Suppressor macrophage treated with lipopolysaccharide for 1 hour (primary cell): Measurements from ENCODE around the gene PTTG2.
"Not testable (repeated sequence)": the region's sequence is repeated elsewhere in the genome, so short reads cannot be mapped to it uniquely, and the experiment has no call there.

Experiments
- DNase-seq, 3 donors: peaks; one replicate each; pipeline ENCODE4 v3.0.0-alpha.2; 2020 to 2022

PTTG2 gene

DNA sequence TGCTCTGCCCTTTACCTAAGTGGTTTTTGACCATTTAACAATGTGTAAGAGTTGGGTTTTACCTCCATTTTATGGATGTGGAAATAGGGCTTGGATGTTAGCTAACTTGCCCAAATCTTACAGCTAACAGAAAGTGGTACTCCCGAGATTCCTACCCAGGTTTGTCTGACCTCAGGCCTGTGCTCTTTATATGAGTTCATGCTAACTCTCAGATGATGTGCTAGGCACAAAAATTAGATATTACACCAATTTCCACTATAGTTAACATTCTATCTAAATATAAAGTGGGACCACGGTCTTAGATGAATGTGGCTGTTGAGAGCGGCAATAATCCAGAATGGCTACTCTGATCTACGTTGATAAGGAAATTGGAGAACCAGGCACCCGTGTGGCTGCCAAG is at the start of gene PTTG2:
Gene PTTG2 (plus strand): TSS at position 301 of the 400 bp plus-strand sequence. CDS start 37 bp downstream, at position 338.
- DNase-seq: no peak

DNA sequence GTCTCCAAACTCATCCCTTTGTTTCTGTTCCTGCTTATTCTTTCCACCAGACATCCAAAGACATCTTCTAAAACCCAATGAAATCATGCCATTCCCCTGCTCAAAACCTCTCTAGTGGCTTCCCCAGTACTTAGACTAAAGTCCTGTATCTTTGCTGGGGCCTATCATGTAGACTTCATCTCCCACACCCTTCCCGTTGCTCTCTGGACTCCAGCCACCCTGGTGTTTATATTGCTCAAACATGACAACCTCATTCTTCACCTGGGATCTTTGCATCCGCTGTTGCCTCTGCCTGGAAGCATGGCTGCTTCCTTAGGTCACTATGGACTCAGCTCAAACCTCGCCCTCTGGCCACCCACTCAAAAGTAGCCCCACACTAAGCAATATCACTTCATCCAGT is 45.7 kb upstream of the PTTG2 start:
- no peak for DNase-seq

- DNase-seq: no peak
Measured at GRCh38 chr4:37917388-37917787, 42.8 kb upstream of the PTTG2 start.

- DNase-seq: no peak
Measured at GRCh38 chr4:37918653-37919052, 41.5 kb upstream of the PTTG2 start.

DNA sequence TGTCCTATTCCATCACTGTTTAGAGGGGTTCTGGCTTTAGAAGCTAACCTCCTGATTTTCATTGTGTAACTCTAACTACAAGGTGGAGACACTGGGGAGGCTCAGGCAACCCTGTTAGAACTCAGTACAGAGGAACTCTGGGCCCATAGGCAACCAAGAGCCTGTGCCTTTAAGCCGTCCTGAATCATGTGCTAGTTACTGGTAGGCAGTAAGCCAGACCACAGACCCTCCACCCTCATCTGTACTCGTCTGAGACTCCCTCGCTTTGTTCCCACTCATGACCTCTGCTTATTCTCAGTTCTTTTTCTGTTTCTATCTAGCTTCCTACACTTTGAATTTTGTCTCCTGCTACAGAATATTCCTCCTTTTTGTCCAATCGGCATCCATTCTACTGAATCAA is 37.9 kb upstream of the PTTG2 start:
- peak; percentile 40 to 49 (median 42) for DNase-seq

DNA sequence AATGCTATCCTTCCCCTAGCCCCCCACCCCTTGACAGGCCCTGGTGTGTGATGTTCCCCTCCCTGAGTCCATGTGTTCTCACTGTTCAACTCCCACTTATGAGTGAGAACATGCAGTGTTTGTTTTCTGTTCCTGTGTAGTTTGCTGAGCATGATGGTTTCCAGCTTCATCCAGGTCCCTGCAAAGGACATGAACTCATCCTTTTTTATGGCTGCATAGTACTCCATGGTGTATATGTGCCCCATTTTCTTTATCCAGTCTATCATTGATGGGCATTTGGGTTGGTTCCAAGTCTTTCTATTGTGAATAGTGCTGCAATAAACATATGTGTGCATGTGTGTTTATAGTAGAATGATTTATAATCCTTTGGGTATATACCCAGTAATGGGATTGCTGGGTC is 37.1 kb upstream of the PTTG2 start:
- DNase-seq: not testable (repeated sequence)

GRCh38 chr4:37924946-37925345 is 35.3 kb upstream of the PTTG2 start:
- no peak for DNase-seq

DNA sequence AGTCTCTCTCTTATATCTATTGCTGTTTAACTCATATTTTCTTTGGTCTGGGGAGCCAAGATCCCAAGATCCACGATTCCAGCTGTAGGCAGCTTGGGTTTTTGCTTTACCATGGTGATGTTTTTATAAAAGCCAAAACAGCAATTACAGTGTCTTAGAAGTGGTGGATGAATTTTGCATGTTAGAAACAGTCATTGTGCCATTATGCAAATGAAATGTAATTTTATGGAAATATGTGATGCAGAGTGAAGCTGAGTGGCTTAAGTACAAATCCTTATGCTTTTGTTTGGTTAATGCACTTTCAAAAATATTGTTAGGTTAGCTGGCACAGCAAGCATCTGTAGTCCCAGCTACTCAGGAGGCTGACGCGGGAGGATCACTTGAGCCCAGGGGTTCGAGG is 32.8 kb upstream of the PTTG2 start:
- no peak for DNase-seq

DNA sequence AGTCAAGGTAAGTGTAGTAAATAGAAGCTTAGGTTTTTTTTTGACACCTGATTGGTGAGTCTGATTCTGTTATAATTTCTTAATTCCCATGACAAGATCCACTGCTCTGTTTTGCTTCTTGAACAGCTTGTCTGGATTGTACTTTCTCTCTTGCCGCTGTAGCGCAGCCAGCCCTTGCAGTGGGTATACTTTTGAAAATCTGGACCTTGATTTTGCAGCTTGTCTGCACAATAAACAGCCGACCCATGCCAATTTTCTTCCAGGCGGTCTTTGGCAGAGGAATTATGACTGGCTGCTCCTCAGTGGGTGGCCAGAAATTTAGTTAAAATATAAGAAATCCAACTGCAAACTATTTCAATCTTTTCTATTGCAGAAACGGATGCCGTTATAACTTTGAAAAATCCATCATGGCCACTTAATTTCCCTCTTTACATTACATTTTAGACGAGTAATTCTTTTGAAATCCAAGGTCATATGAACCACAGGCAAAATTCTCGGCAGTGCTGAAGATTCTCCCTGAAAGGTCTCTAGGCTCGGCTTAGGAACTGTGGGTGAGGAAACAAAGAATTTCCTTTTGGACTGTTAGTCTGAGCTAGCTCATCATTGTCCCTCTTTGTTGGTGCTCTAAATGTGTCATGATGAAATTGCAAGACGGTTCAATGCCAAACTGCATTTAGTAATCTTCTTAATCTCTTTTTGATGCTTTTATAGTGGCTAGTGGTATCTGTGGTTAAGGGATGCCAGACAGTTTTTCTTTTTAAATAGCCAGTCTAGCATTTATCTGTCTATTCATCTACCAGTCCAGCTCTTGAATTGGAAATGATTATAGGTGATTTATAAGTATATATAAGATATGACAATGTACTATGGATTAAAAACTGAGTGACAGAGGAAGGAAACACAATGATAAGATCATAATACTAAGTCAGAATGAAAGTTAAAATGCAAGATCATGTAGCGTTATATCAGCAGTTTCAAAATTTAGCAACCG is 31.5 kb upstream of the PTTG2 start:
- no peak for DNase-seq

GRCh38 chr4:37934096-37934495 is 26.1 kb upstream of the PTTG2 start:
- DNase-seq: no peak

- DNase-seq: no peak
Measured at GRCh38 chr4:37934609-37935008, 25.6 kb upstream of the PTTG2 start.

DNA sequence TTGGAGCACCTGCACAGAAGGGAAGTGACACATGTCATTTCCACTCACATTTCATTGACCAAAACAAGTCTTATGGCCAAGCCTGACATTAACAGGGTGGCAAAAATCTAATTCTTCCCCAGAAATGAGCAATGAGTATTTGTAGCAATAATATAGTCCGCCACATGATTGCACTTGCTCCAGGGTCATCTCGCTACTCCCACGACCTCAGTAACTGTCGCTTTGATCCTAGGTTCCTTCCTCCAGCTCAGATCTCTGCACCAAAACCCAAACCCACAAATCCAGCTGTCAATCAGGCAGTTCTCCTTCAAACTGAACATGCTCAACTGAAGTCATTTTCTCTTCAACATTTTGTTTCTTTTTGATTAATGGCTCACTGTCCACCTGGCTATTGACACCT is 25.2 kb upstream of the PTTG2 start:
- DNase-seq: peak in 2 of 3 donors; percentile 40 to 44

DNA sequence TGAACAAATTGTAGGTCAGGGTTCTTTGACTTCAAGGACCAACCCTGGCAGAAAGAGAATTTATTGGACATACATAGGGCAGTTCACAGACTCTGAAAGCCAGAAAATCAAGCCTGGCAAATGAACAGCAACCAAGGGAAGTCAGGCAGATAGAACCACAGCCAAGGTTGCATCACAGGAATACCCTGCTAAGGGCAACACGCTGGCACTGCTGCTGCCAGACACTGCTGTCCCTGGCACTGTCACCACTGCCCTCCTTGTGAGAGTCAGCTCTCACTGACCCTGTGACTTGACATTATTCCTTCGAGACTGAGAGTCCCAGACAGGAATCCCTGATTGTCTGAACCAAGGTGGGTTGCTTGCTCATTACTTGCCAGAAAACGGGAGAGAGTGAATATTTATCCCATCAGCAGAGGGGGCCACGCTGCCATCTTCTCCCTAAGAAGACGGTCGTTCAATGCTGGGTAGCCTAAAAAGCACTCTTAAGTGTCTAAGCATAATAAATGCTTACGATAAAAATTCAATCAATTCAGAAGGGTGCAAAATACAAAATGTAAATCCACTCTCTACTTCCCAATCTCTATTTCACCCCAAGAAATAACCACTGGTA is 23.2 kb upstream of the PTTG2 start:
- DNase-seq: peak; percentile 28 to 31 (median 31)

DNA sequence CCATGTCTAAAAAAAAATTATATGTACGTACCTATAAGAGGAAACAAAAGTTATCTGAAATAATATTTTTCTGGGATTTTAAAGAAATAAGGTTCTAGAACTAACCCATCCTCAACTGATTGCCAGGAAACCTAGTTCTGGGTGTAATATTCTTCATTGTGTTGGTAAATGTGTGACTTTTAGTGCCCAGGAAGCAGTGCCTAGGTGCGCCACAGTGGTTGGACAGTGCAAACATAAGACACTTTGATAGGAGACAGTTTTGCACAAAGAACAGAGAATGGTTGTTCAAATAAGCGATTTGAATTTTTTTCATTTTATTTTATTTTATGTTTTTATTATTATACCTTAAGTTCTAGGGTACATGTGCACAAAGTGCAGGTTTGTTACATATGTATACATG is 22.0 kb upstream of the PTTG2 start:
- no peak for DNase-seq

DNA sequence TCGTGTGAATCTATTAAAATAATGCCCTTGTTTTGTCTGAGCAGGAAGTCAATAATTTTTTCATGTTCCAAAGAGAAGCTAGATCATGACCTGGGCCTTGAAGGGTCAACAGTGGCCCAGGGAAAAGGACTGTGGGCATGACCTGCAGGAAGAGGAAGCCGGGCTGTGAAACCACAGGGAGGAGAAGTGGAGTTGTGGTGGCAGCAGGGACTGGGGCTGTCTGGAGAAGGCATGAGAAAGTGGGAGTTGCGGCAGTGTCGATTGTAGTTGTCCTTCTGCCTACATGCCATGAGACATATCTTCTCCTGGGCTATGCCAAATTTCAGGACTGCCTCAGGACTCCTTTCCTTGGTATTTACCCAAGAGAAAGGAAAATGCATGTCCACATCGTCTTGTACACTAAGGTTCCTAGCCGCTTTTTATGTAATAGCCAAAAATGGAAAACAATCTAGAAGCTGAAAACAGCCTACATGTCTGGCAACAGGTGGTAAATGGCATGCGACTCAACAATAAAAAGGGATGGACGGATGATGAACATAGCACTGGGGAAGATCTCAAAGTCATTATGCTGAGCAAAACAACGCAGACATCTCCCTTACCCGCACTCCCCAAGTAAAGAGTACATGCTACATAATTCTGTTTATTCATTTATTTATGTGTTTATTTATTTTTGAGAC is 13.6 kb upstream of the PTTG2 start:
- peak; percentile 76 to 80 (median 76) for DNase-seq

DNA sequence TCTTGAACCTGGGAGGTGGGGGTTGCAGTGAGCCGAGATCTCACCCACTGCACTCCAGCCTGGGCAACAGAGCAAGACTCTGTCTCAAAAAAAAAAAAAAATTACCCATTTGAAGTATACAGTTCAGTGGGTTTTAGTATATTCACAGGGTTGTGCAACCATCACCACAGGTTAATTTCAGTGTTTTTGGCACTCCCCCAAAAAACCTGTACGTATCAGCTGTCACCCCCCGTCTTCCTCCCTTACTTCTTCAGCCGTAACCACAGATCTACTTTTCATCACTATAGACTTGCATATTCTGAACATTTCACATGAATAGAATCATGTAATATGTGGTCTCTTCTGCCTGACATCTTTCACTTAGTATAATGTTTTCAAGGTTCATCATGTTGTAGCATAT is 11.7 kb upstream of the PTTG2 start:
- no peak for DNase-seq

GRCh38 chr4:37949636-37950426 is 10.4 kb upstream of the PTTG2 start:
- no peak for DNase-seq

DNA sequence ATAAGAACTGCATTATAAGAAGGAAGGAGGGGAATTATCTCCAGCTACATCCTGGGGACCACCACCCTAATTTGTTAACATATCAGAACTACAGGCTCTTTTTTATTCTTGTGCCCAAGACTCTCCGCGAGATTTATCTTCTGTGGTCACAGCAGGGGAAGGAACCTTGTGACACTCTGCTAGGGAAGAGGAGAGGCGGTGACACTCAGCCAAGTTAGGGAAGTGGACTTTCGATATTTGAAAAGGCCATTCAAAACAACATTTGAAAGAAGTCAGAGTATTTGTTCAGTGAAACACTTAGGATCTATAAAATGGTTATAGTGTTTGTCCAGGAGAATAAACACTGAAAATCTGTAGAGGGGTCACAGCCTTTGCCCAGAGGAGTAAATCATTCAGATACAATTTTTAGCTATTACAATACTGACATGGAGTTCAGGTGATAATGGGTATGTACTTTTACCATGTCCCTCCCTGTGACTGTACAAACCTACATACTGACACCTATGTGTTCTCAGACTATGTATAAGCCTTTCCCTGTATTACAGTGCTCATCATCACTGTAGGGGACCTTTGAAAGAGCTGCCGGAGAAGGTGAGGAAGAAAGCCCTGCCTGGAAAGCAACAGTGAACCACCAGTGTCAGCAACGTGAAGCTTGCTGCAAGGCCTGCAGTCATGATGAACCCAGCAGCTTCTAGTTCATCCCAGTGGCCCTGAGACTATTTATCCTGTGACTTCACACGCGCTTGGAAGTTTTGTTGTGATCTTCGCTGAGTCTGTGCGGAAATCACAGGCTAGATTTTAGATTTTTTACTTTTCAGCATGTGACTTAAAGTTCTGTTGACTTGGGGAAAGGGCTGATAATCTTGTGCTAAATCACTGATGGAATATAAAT is 8.5 kb upstream of the PTTG2 start:
- DNase-seq: peak; percentile 74 to 78 (median 75)

GRCh38 chr4:37953156-37953555 is 7.0 kb upstream of the PTTG2 start:
- DNase-seq: no peak

DNA sequence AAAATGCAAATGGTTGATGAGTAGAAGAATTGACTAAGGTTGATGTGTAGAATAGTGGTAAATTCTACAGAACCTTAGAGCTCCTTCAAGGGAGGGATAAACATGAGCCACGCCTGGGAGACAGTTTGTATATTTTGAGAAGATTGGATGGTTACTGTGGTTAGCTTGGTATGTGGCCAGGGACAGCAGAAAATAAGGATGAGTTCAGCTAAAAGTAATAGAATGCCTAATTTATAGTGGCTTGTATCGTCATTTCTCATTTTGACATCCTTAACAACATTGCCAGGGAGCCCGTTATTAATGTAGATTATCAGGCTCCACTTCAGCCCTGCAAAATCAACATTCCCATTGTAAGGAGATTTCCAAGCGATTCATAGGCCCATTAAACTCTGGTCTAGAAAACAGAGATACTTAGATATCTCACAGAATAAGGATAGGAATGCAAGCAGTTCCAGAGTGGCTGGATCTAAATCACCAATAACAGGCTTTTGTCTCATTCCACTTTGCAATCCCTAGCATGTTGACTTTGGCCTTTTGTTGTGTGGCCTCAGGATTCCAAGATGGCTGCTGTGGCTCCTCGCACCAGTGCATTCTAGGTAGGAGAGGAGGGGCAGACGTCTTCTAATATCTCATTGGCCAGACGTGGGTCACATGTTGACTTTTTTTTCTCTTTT is 6.4 kb upstream of the PTTG2 start:
- no peak for DNase-seq

- DNase-seq: no peak
Measured at GRCh38 chr4:37956941-37957340, 3.3 kb upstream of the PTTG2 start.
